Skin epidermis (tissue), 12 donors: ENCODE results near the gene GPR107.

Source experiments
- H3K27ac ChIP-seq, 21 experiments: fragments of 200-600 bp; sonication (generic) in 11 of 21; one replicate each; pipeline ENCODE4 v1.5.0; 2020; ENCODE audit warnings: mild to moderate bottlenecking in 3 of 21, inconsistent platforms in 2 of 21, moderate library complexity in 2 of 21
- H3K4me3 ChIP-seq, 7 experiments: fragments of 200-600 bp; sonication (generic) in 2 of 7; one replicate each; pipeline ENCODE4 v1.5.0; 2020; ENCODE audit warnings: inconsistent platforms in 2 of 7, mild to moderate bottlenecking in 2 of 7, moderate library complexity in 1 of 7

The GPR107 gene

GRCh38 chr9:130049431-130050210 lies 4.1 kb upstream of the GPR107 start:
- no peak overlapping the region for H3K27ac ChIP-seq
- H3K4me3 ChIP-seq, result no peak overlapping the region

- H3K4me3 ChIP-seq, result no peak overlapping the region
- H3K27ac ChIP-seq, result no peak overlapping the region
Observed at GRCh38 chr9:130050462-130050861, 3.2 kb upstream of the GPR107 start.

DNA sequence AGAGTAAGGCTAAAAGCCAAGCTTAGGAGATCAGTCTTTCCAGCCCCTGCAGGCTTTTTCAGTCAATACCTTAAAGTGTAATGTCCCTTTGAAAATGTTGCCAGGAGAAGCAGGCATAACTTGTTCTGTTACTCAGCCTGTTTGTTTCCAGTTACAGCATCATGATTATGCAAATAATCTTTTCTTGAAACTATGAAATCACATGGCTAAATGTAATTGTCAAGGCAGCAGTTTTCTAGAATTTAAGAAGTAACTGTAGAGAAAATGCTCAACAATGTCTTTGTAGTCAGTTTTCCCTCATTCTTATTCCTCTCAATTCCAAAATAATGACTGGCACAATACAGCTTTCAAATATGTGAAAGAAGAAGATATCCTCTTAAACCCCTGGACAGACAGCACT lies 1.9 kb upstream of the GPR107 start:
- Histone ChIP-seq H3K27ac (peak overlapping the region in 19 of 21 experiments; percentile 35 to 99 (median 93)), H3K4me3 (no peak overlapping the region)

DNA sequence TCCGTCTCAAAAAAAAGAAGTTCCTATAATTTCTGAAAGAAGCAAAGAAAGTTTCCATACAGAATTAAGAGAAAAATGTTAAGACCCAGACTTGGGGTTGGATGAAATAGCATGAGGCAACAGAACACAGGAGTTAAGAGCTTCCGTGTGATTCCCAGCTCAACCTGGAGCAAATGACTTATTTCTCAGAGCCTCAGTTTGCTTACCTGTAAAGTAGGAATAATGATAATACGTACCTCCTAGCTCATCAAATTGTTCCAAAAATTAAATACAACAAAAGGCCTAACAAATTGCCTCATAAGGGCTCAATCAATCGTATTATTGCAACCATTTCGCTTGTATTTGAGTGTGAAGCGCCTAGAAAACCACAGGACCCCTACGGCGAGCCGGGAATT lies 600 bp upstream of the GPR107 start:
- Histone ChIP-seq H3K27ac (peak overlapping the region; percentile 60 to 99 (median 95)), H3K4me3 (peak overlapping the region; percentile 88 to 100 (median 96))

- H3K27ac ChIP-seq, result peak overlapping the region; percentile 60 to 99 (median 95)
- H3K4me3 ChIP-seq, result peak overlapping the region; percentile 88 to 100 (median 96)
Observed at GRCh38 chr9:130054325-130054786, 650 bp downstream of the GPR107 start.

DNA sequence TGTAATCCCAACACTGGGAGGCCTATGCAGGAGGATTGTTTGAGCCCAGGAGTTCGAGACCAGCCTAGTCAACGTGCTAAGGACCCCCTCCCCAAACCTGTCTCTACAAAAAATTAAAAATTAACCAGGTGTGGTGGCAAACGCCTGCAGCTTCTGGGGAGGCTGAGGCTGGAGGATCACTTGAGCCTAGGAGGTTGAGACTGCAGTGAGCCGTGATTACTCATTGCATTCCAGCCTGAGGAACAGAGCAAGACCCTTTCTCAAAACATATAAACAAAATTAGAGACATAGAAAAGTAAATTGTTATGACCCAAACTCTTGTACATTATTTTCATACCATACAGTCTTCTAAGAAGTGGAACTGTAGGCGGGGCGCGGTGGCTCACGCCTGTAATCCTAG lies 1.1 kb downstream of the GPR107 start:
- H3K27ac ChIP-seq, result peak overlapping the region in 9 of 21 experiments; percentile 91 to 98 (median 95)

DNA sequence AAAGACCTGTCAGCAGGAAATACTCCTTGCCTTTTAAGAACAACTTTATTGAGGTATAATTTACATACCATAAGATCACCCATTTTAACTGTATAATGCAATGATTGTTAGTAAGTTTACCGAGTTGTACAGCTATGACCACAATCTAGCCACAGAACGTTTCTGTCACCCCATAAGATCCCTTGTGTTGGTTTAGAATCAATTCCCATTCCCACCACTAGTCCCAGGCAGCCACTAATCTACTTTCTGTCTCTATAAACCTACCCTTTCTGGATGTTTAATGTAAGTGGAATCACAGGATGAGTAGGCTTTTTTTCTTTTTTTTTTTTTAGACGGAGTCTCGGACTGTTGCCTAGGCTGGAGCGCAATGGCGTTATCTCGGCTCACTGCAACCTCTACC lies 4.4 kb downstream of the GPR107 start:
- Histone ChIP-seq H3K4me3 (no peak overlapping the region), H3K27ac (no peak overlapping the region)

More for the DNA sequence above, 1.1 kb downstream of the GPR107 start:
- H3K4me3 ChIP-seq, result peak overlapping the region; percentile 88 to 100 (median 96)

GRCh38 chr9:130058887-130059286 lies 5.2 kb downstream of the GPR107 start:
- no peak overlapping the region for H3K4me3 ChIP-seq
- H3K27ac ChIP-seq, result no peak overlapping the region

DNA sequence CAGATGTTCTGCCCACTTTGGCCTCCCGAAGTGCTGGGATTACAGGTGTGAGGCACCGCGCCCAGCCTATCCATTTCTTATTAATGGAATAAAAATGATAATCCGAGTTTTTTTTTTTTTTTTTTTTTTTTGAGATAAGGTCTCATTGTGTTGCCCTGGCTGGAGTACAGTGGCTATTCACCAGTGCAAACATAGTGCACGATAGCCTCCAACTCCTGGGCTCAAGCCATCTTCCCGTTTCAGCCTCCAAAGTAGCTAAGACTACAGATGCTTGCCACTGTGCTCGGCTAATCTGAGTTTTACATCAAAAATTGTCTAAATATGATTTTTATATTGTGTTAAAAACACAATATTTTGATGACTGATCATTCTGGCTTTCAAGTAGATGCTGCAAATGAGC lies 6.6 kb downstream of the GPR107 start:
- Histone ChIP-seq H3K4me3 (no peak overlapping the region), H3K27ac (no peak overlapping the region)

DNA sequence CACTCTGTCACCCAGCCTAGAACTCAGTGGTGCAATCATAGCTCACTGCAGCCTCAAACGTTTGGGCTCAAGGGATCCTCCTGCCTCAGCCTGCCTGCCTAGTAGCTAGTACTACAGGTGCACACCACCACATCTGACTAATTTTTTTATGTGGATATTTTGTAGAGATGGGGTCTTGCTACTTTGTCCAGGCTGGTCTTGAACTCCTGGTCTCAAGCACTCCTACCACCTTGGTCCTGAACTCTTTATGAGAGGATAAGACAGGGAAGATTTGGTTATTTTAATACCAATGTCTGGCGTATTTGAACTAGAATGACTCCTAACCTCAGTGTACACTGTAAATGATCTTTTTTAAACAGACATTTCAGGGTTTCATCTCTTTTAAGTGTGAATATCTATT lies 9.0 kb downstream of the GPR107 start:
- H3K4me3 ChIP-seq, result no peak overlapping the region

DNA sequence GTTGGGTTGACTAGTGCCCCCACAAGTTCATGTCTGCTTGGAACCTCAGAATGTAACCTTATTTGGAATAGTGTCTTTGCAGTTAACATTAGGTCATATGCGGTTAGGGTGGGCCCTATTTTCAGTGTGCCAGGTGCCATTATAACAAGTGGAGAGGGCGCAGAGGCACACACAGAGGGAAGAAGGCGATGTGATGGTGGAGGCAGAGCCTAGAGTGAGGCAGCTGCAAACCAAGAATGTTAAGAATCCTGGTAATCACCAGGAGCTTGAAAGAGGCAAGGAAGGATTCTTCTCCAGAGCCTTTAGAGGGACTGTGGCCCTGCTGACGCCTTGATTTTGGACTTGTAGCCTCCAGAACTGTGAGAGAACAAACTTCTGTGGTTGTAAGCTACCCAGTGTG lies 10.9 kb downstream of the GPR107 start:
- no peak overlapping the region for H3K27ac ChIP-seq
- H3K4me3 ChIP-seq, result no peak overlapping the region

More for the DNA sequence above, 9.0 kb downstream of the GPR107 start:
- H3K27ac ChIP-seq, result no peak overlapping the region

DNA sequence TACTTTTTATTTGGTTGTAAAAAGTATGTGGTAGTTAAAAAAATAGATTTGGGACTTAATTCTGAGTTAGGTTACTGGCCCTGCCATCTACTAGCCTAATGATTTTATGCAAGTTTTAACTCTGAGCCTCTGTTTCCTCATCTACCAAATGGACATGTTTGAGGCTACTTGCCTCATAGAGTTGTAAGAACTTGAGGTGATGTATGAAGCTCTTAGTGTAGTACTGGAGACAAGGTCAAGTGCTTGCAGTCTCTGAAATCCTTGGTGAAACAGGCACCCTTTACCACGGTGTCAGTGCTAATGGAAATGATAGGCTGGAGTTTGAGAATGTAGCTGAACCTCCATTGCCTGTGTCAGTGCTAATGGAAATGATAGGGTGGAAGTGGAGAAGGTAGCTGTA lies 15.3 kb downstream of the GPR107 start:
- H3K4me3 ChIP-seq, result no peak overlapping the region
- peak overlapping the region in 4 of 21 experiments; percentile 14 to 57 (median 29) for H3K27ac ChIP-seq

DNA sequence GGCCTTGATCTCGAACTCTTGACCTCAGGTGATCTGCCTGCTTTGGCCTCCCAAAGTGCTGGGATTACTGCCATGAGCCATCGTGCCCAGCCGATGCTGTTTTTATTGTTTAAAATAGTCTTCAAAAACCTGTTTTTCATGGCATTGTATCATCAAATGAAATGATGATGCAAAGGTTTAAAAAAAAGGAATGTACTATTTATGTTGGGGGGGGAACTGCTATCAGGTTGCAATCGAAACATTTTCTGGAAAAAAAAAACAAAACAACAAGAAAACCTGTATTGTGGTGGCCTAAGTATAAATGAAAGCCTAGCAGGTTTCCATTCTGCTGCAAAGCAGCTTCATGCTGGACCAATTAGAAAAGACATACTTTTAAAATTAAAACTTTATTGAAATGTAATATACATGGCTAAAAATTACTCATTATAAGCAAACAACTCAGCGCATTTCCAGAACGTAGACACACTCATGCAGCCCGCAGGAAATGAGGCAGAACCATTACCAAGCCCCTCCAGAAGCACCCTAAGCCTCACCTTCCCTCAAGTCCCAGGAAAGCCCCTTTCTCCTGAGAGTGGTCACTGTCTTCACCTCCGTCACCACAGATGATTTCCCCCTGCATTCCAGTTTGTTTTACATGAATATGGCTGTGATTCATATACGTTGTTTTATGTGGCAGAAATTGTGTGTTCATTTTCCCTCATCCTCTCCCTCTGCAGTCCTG lies 19.0 kb downstream of the GPR107 start:
- peak overlapping the region in 9 of 21 experiments; percentile 1 to 63 (median 52) for H3K27ac ChIP-seq
- no peak overlapping the region for H3K4me3 ChIP-seq

GRCh38 chr9:130073373-130073772 lies 19.7 kb downstream of the GPR107 start:
- peak overlapping the region in 17 of 21 experiments; percentile 1 to 63 (median 44) for H3K27ac ChIP-seq
- H3K4me3 ChIP-seq, result no peak overlapping the region

- Histone ChIP-seq H3K4me3 (no peak overlapping the region), H3K27ac (no peak overlapping the region)
Observed at GRCh38 chr9:130078547-130078946, 24.8 kb downstream of the GPR107 start.

GRCh38 chr9:130084337-130084736 lies 30.6 kb downstream of the GPR107 start:
- Histone ChIP-seq H3K4me3 (no peak overlapping the region), H3K27ac (no peak overlapping the region)

- no peak overlapping the region for H3K4me3 ChIP-seq
- peak overlapping the region in 1 of 21 experiments; percentile 21 for H3K27ac ChIP-seq
Observed at GRCh38 chr9:130088051-130088450, 34.3 kb downstream of the GPR107 start.

DNA sequence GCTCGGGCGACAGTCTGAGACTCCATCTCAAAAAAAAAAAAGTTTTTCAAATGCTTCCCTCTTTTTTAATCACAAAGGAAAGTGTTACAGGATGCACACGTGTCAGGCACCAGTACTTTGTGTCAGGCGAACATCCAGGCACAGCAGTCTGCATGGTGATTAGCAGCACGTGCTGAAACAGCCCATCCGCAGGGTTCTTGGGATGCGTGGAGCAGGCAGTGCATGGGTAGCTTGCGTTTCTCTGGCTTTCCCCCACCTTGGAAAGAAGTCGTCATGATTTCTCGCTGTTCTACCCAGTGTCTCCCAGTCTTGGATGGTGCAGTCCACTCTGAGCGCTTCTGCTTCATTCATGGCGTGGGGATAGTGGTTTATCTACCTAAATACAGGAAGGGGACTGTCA lies 35.4 kb downstream of the GPR107 start:
- H3K4me3 ChIP-seq, result no peak overlapping the region
- no peak overlapping the region for H3K27ac ChIP-seq

DNA sequence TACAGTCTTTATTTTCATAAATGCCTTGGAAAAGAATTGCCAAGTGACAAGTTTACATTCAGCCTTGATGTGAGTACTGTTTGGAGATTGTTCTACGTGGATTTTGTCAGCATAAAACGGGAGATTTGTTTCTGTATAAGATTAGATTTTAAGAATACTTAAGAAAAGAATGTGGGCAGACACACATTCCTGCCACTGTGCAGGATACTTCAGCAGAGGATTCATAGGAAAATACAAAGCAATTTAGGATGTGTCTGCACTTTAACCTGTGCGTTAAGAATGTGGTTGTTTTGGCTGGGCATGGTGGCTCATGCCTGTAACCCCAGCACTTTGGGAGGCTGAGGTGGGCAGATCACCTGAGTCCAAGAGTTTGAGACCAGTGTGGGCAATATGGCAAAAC lies 37.2 kb downstream of the GPR107 start:
- no peak overlapping the region for H3K4me3 ChIP-seq
- H3K27ac ChIP-seq, result no peak overlapping the region

- no peak overlapping the region for H3K4me3 ChIP-seq
- no peak overlapping the region for H3K27ac ChIP-seq
Observed at GRCh38 chr9:130092910-130093309, 39.2 kb downstream of the GPR107 start.

DNA sequence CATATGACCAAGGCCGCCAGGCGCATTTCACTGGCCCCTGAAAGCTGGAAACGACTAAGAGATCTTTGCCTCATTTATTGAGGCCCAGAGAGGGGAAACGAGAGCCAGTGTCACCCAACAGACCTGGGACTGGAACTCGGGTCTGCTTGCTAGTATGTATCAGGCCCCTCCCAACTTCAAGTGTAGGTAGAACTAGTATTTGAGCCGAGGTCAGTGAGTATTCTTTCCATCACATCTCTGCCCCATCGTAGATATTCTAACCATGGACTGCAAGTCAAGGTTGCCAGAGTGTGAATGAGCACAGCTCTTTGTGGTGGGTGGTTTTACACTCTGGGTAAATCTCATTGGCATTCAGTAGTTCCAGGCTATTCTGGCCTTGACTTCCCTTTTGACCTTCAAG lies 42.2 kb downstream of the GPR107 start:
- Histone ChIP-seq H3K27ac (no peak overlapping the region), H3K4me3 (no peak overlapping the region)
